Endothelial cell of umbilical vein (primary cell): Measurements from ENCODE around the gene KCNK15. TPM values are rescaled to one million over a fixed set of nuclear protein-coding genes. Genes with fewer than 3 reads are reported as not detected.

Source experiments
- BruUV-seq: library from RNA; stranded (reverse); fragments of 400-500 nt; replicated peaks from 2 replicates; lab custom pipeline; 2021; lab: Mats Ljungman, UMichigan
- CTCF ChIA-PET: fragments of 300-600, 350-600 bp; sonication (Branson Sonifier 250); formaldehyde crosslinking; loops from one replicate; lab custom pipeline; 2021; ENCODE audit warnings: antibody characterized with exemption, inconsistent platforms; lab: Charles Lee
- POLR2A ChIA-PET: fragments of 300-600, 350-600 bp; sonication (Branson Sonifier 250); formaldehyde crosslinking; loops from one replicate; lab custom pipeline; 2021; ENCODE audit warnings: antibody characterized with exemption, inconsistent platforms; lab: Charles Lee
- DNase-seq: peaks from one replicate; pipeline ENCODE4 v3.0.0-alpha.2; 2011; ENCODE audit warnings: low read depth, low spot score
- FAIRE-seq: peaks from 2 replicates; lab custom pipeline; 2011; peaks lifted over from hg19 to GRCh38; lab: Jason Lieb, UNC
- H2AFZ ChIP-seq: 2 replicates; pipeline ENCODE4 v1.6.0; 2012; ENCODE audit warnings: low read depth, low read length, control low read depth, inconsistent platforms
- H3K27ac ChIP-seq: 2 replicates; pipeline ENCODE4 v1.5.1; 2011; ENCODE audit warnings: low read depth, mild to moderate bottlenecking, control low read depth, low read length, moderate library complexity; ENCODE audit not compliant: insufficient read depth
- H3K27me3 ChIP-seq, 2 experiments: 2 replicates each; pipeline versions ENCODE4 v1.6.0 to v1.6.1; 2011; ENCODE audit warnings: low read length in 2 of 2, mixed read lengths in 1 of 2; ENCODE audit not compliant: control insufficient read depth in 2 of 2, insufficient read depth in 2 of 2
- H3K36me3 ChIP-seq, 2 experiments: 2 replicates in 1 of 2; 3 replicates in 1 of 2; pipeline ENCODE4 v1.5.1; 2011; ENCODE audit warnings: low read length in 2 of 2, mild to moderate bottlenecking in 1 of 2, moderate library complexity in 1 of 2; ENCODE audit not compliant: control insufficient read depth in 2 of 2, insufficient read depth in 2 of 2; ENCODE audit errors: extremely low read depth in 1 of 2
- H3K4me1 ChIP-seq: 3 replicates; pipeline ENCODE4 v1.5.1; 2011; ENCODE audit warnings: mild to moderate bottlenecking, low read length; ENCODE audit not compliant: control insufficient read depth, insufficient read depth; ENCODE audit errors: extremely low read depth
- H3K4me2 ChIP-seq: 2 replicates; pipeline ENCODE4 v1.6.1; 2011; ENCODE audit warnings: low read length, control low read depth, mixed read lengths; ENCODE audit not compliant: insufficient read depth
- H3K4me3 ChIP-seq, 3 experiments: fragments of 200-600 bp in 1 of 3; sonication (generic), shearing (Covaris generic) in 1 of 3; replicated peaks in 1 of 3; 2 replicates each; pipeline ENCODE4 v1.5.1; 2011 to 2016; ENCODE audit warnings: control low read depth in 3 of 3, low read length in 3 of 3, mild to moderate bottlenecking in 2 of 3, inconsistent platforms in 1 of 3, low read depth in 1 of 3, moderate library complexity in 1 of 3; ENCODE audit not compliant: insufficient read depth in 1 of 3
- H3K79me2 ChIP-seq: 2 replicates; pipeline ENCODE4 v1.6.0; 2012; ENCODE audit warnings: low read length, inconsistent platforms; ENCODE audit not compliant: control insufficient read depth, insufficient read depth
- H3K9ac ChIP-seq: replicated peaks from 2 replicates; pipeline ENCODE3; 2011; ENCODE audit warnings: low read length, control low read depth; ENCODE audit not compliant: insufficient read depth; ENCODE audit errors: extremely low read depth
- H3K9me1 ChIP-seq: replicated peaks from 3 replicates; pipeline ENCODE4 v1.6.0; 2011; ENCODE audit warnings: mild to moderate bottlenecking, low read length; ENCODE audit not compliant: control insufficient read depth, insufficient read depth; ENCODE audit errors: extremely low read depth
- H3K9me3 ChIP-seq: replicated peaks from 2 replicates; pipeline ENCODE4 v1.5.1; 2012; ENCODE audit warnings: low read length, inconsistent platforms; ENCODE audit not compliant: control insufficient read depth, insufficient read depth
- H4K20me1 ChIP-seq: replicated peaks from 2 replicates; pipeline ENCODE3; 2011; ENCODE audit warnings: mild to moderate bottlenecking, low read length; ENCODE audit not compliant: control insufficient read depth, insufficient read depth; ENCODE audit errors: extremely low read depth
- CTCF ChIP-seq, 2 donors: IDR thresholded peaks; 1 replicate in 1 of 2; 2 replicates in 1 of 2; pipeline ENCODE4 v1.5.1; 2011; ENCODE audit warnings: low read length in 2 of 2, mild to moderate bottlenecking in 2 of 2, moderate library complexity in 2 of 2, control low read depth in 1 of 2, inconsistent platforms in 1 of 2, low read depth in 1 of 2; ENCODE audit not compliant: insufficient read depth in 1 of 2; ENCODE audit errors: extremely low read depth in 1 of 2
- EZH2 ChIP-seq: IDR thresholded peaks from 2 replicates; pipeline ENCODE4 v1.6.1; 2012; ENCODE audit warnings: borderline replicate concordance, low read depth, mild to moderate bottlenecking, moderate library complexity, low read length, inconsistent platforms; ENCODE audit not compliant: severe bottlenecking
- FOS ChIP-seq: IDR thresholded peaks from 2 replicates; pipeline ENCODE4 v1.6.1; 2011; ENCODE audit warnings: mild to moderate bottlenecking, low read length, moderate library complexity, borderline replicate concordance; ENCODE audit not compliant: insufficient read depth
- GATA2 ChIP-seq: IDR thresholded peaks from 2 replicates; pipeline ENCODE4 v1.7.0; 2011; ENCODE audit warnings: low read depth, mild to moderate bottlenecking, moderate library complexity, mixed read lengths, low read length; ENCODE audit not compliant: insufficient read length, insufficient read depth
- JUN ChIP-seq: IDR thresholded peaks from 2 replicates; pipeline ENCODE4 v1.6.1; 2011; ENCODE audit warnings: borderline replicate concordance, low read depth; ENCODE audit not compliant: insufficient read length, insufficient read depth
- MAX ChIP-seq: IDR thresholded peaks from 2 replicates; pipeline ENCODE4 v1.6.1; 2011; ENCODE audit not compliant: insufficient read depth, insufficient read length
- MYC ChIP-seq: IDR thresholded peaks from one replicate; pipeline ENCODE4 v1.6.1; 2011; ENCODE audit warnings: mild to moderate bottlenecking, low read depth, low read length
- POLR2A ChIP-seq: IDR thresholded peaks from 2 replicates; pipeline ENCODE4 v1.6.1; 2012; ENCODE audit warnings: low read depth, mild to moderate bottlenecking, control low read depth, low read length
- POLR2AphosphoS5 ChIP-seq: IDR thresholded peaks from 2 replicates; pipeline ENCODE4 v1.6.1; 2012; ENCODE audit warnings: low read depth, mild to moderate bottlenecking, control low read depth, low read length, moderate library complexity; ENCODE audit not compliant: insufficient read depth
- dilution Hi-C: fragments of 300-500 bp; cut with MboI; formaldehyde crosslinking; loops from one replicate; pipeline ENCODE4 v1.15.0; 2019; ENCODE audit warnings: low sequenced_read_pairs; ENCODE audit not compliant: extremely low pct_ligation_motif_present
- intact Hi-C: fragments of 100-400 bp; cut with micrococcal nuclease; formaldehyde crosslinking; loops from one replicate; pipeline ENCODE4 v1.10.0; 2022
- polyA plus RNA-seq, 4 experiments: library from polyadenylated mRNA; depleted of rRNA in 3 of 4; stranded (reverse) in 3 of 4; unstranded in 1 of 4; fragments of >200 nt; gene quantifications; 2 replicates each; pipeline versions ENCODE4 v1.2.1 to v1.2.3, GENCODE V29; 2011 to 2012; ENCODE audit warnings: missing spikeins in 1 of 4
- total RNA-seq: library from RNA; stranded (reverse); gene quantifications from 2 replicates; pipeline ENCODE4 v1.2.3, GENCODE V29; 2021

KCNK15 gene
- total and polyA plus RNA-seq, 2 donors (not counting 3 experiments of a cell fraction or from before 2014, with no cell fraction given), result 0.06 TPM; not detected in 1

GRCh38 chr20:44781118-44781517 is 35.5 kb downstream of the KCNK15 start:
- H3K9me1 ChIP-seq, result no peaks in the 10 kb centered on the region
- BruUV-seq, result no TSS peak
- no peaks in the 10 kb centered on the region for H3K36me3 ChIP-seq
- H3K27ac ChIP-seq, result no peak overlapping the region
- dilution Hi-C loops (no loop called here), intact Hi-C loops (no loop called here)
- H3K4me3 ChIP-seq, result no peak overlapping the region
- TF ChIP-seq FOS (no peak), MAX (no peak), POLR2AphosphoS5 (no peak), POLR2A (no peak), JUN (no peak), GATA2 (no peak), CTCF (IDR thresholded peaks at IDR 0.05; ENCODE audit: extremely low read depth in 1 of 2, insufficient read depth in 1 of 2, low read depth in 1 of 2, low read length in 2 of 2) (no peak), MYC (no peak), EZH2 (no peak)
- FAIRE-seq (no peak), DNase-seq (no peak)
- ChIA-PET POLR2A (no interaction called here), CTCF (no interaction called here)
- no peaks in the 10 kb centered on the region for H3K4me1 ChIP-seq
- H3K79me2 ChIP-seq, result no peaks in the 10 kb centered on the region
- H3K27me3 ChIP-seq, result peaks cover 0 to 2% of the 10 kb centered on the region in 2 experiments
- H4K20me1 ChIP-seq, result no peaks in the 10 kb centered on the region
- H2AFZ ChIP-seq, result no peak overlapping the region
- no peaks in the 10 kb centered on the region for H3K9me3 ChIP-seq
- no peak overlapping the region for H3K9ac ChIP-seq
- H3K4me2 ChIP-seq, result no peak overlapping the region
